T-cell (primary cell): Measurements from ENCODE around the gene HIF1A. TPM values are rescaled to one million over a fixed set of nuclear protein-coding genes. Genes with fewer than 3 reads are reported as not detected.
"Not testable (repeated sequence)": the region's sequence is repeated elsewhere in the genome, so short reads cannot be mapped to it uniquely, and the experiment has no call there.

ENCODE experiments used
- ATAC-seq, 4 experiments: fragments of 200-7000 bp in 3 of 4; fragments of 150-1000 bp in 1 of 4; cut with Tn5 transposase; replicated peaks in 1 of 4; 1 replicate in 3 of 4; 2 replicates in 1 of 4; pipeline ENCODE4 v1.10.0; 2021; ENCODE audit warnings: moderate library complexity in 3 of 4, mild to moderate bottlenecking in 2 of 4, moderate number of reproducible peaks in 1 of 4
- CTCF ChIA-PET, 2 donors: fragments of 300-600 bp; sonication (Branson Sonifier 250); formaldehyde crosslinking; loops; one replicate each; lab custom pipeline; 2022; ENCODE audit warnings: antibody characterized with exemption in 2 of 2; lab: Charles Lee
- POLR2A ChIA-PET, 2 donors: fragments of 300-600 bp; sonication (Branson Sonifier 250); formaldehyde crosslinking; loops; one replicate each; lab custom pipeline; 2022; ENCODE audit warnings: antibody characterized with exemption in 2 of 2; lab: Charles Lee
- DNase-seq, 35 experiments: peaks; one replicate each; pipeline versions ENCODE4 v3.0.0 to v3.0.0-alpha.2; 2013 to 2023
- H3K27ac ChIP-seq: one replicate; pipeline ENCODE4 v1.5.1; 2013; ENCODE audit warnings: low read length
- H3K27me3 ChIP-seq, 2 experiments: replicated peaks in 1 of 2; 1 replicate in 1 of 2; 2 replicates in 1 of 2; pipeline versions ENCODE4 v1.6.1 to v1.7.0; 2013; ENCODE audit warnings: low read length in 1 of 2, mixed read lengths in 1 of 2; ENCODE audit not compliant: control insufficient read depth in 2 of 2, insufficient read depth in 2 of 2; ENCODE audit errors: extremely low read depth in 1 of 2
- H3K36me3 ChIP-seq, 2 donors: 1 replicate in 1 of 2; 2 replicates in 1 of 2; pipeline versions ENCODE4 v1.6.1 to v1.7.0; 2013; ENCODE audit warnings: low read length in 1 of 2; ENCODE audit not compliant: control insufficient read depth in 2 of 2, insufficient read depth in 1 of 2; ENCODE audit errors: extremely low read depth in 1 of 2
- H3K4me1 ChIP-seq, 2 experiments: 1 replicate in 1 of 2; 2 replicates in 1 of 2; pipeline versions ENCODE4 v1.6.1 to v1.7.0; 2013; ENCODE audit warnings: low read length in 2 of 2, mixed read lengths in 1 of 2; ENCODE audit not compliant: insufficient read depth in 2 of 2, control insufficient read depth in 1 of 2; ENCODE audit errors: extremely low read depth in 1 of 2
- H3K4me3 ChIP-seq, 2 donors: 1 replicate in 1 of 2; 2 replicates in 1 of 2; pipeline versions ENCODE4 v1.5.1 to v1.7.0; 2013; ENCODE audit warnings: mild to moderate bottlenecking in 2 of 2, low read length in 1 of 2, moderate library complexity in 1 of 2; ENCODE audit not compliant: control insufficient read depth in 1 of 2; ENCODE audit errors: extremely low read depth in 1 of 2
- H3K9me3 ChIP-seq: 2 replicates; pipeline ENCODE4 v1.7.0; 2013
- H3K27ac Mint-ChIP-seq, 2 donors: one replicate each; pipeline ENCODE4 v1.8.0; 2020 to 2021; ENCODE audit warnings: mild to moderate bottlenecking in 2 of 2, mixed read lengths in 2 of 2
- H3K27me3 Mint-ChIP-seq, 2 donors: one replicate each; pipeline ENCODE4 v1.8.0; 2021 to 2022; ENCODE audit warnings: mixed read lengths in 2 of 2
- H3K36me3 Mint-ChIP-seq: one replicate; pipeline ENCODE4 v1.8.0; 2021; ENCODE audit warnings: mixed read lengths
- H3K4me1 Mint-ChIP-seq, 3 donors: one replicate each; pipeline ENCODE4 v1.8.0; 2020 to 2022; ENCODE audit warnings: mixed read lengths in 3 of 3, mild to moderate bottlenecking in 1 of 3
- H3K4me3 Mint-ChIP-seq, 3 donors: one replicate each; pipeline ENCODE4 v1.8.0; 2020 to 2022; ENCODE audit warnings: mild to moderate bottlenecking in 3 of 3, mixed read lengths in 3 of 3, moderate library complexity in 3 of 3
- H3K9me3 Mint-ChIP-seq, 3 donors: one replicate each; pipeline ENCODE4 v1.8.0; 2020 to 2022; ENCODE audit warnings: mixed read lengths in 3 of 3
- WGBS: methylation state at CpG from one replicate; pipeline ENCODE4 v1.1.5; 2013; ENCODE audit warnings: missing lambda C conversion rate; ENCODE audit not compliant: insufficient coverage; 5-methylcytosine and 5-hydroxymethylcytosine counted together
- total RNA-seq, 35 experiments: library from RNA in 6 of 35; stranded (reverse) in 6 of 35; fragments of 120-200 nt in 1 of 35; gene quantifications; one replicate each; pipeline versions ENCODE4 v1.2.1 to v1.2.4 and lab custom pipeline; 2013 to 2026

The HIF1A gene
- total RNA-seq, 5 donors from 2014 or later (not counting 1 experiment from before 2014, with no cell fraction given), result 80.2 to 200 (median 87.8) TPM

GRCh38 chr14:61706096-61706690 lies 10.9 kb downstream of the HIF1A start:
- peak overlapping the region; percentile 28 to 36 for H3K27ac Mint-ChIP-seq
- ATAC-seq (no peak), DNase-seq (no peak)
- peaks cover 8% of the 10 kb centered on the region for H3K36me3 Mint-ChIP-seq
- CTCF ChIA-PET, result interaction anchor here (0.5 to 0.7 kb wide), 3 partner anchors 13 to 305 kb away, joined by 3 to 10 read pairs (median 4); no protein-coding TSS in a partner anchor
- H3K27me3 Mint-ChIP-seq, result no peaks in the 10 kb centered on the region
- peak overlapping the region in 2 of 3 donors; percentile 4 to 29 for H3K4me3 Mint-ChIP-seq
- POLR2A ChIA-PET, result interaction anchor here (0.5 to 1.9 kb wide), 10 partner anchors 8 to 328 kb away, joined by 3 to 9 read pairs (median 4); partner anchors contain the start of genes HIF1A (in 1 of the 2) and SNAPC1 (in 1 of the 2)
- no CpG with 5 or more reads among the region's 3 CpGs for WGBS
- Histone ChIP-seq H3K4me1 (peaks cover 22 to 35% of the 10 kb centered on the region in 2 experiments), H3K27me3 (no peaks in the 10 kb centered on the region), H3K4me3 (no peak overlapping the region), H3K27ac (no peak overlapping the region), H3K9me3 (no peaks in the 10 kb centered on the region), H3K36me3 (no peaks in the 10 kb centered on the region)
- peaks cover 86 to 90% (median 86%) of the 10 kb centered on the region in 3 donors for H3K4me1 Mint-ChIP-seq
- peaks cover 0 to 4% (median 0%) of the 10 kb centered on the region in 3 donors for H3K9me3 Mint-ChIP-seq

DNA sequence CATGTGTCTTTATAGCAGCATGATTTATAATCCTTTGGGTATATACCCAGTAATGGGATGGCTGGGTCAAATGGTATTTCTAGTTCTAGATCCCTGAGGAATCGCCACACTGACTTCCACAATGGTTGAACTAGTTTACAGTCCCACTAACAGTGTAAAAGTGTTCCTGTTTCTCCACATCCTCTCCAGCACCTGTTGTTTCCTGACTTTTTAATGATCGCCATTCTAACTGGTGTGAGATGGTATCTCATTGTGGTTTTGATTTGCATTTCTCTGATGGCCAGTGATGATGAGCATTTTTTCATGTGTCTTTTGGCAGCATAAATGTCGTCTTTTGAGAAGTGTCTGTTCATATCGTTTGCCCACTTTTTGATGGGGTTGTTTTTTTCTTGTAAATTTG lies 12.5 kb downstream of the HIF1A start:
- H3K36me3 Mint-ChIP-seq, CTCF ChIA-PET: not testable (repeated sequence)

DNA sequence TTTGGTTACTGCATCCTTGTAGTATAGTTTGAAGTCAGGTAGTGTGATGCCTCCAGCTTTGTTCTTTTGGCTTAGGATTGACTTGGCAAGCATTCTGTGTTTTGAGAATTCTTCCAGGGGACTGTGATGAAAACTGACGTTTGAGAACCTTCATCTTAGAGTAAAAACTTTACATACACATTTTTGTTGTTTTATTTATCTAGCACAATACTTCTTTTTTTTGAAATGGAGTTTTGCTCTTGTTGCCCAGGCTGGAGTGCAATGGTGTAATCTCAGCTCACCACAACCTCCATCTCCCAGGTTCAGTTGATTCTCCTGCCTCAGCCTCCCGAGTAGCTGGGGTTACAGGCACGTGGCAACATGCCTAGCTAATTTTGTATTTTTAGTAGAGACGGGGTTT lies 13.4 kb downstream of the HIF1A start:
- H3K4me3 Mint-ChIP-seq, result peak overlapping the region in 1 of 3 donors; percentile 54
- POLR2A ChIA-PET, result interaction anchor here in 1 of 2 donors (0.5 kb wide), 1 partner anchor 189 kb away, joined by 3 read pairs; no protein-coding TSS in a partner anchor
- H3K27me3 ChIP-seq, H3K27me3 Mint-ChIP-seq, H3K27ac ChIP-seq, H3K9me3 Mint-ChIP-seq, H3K9me3 ChIP-seq, CTCF ChIA-PET, H3K36me3 Mint-ChIP-seq, H3K36me3 ChIP-seq, H3K4me3 ChIP-seq, ATAC-seq, DNase-seq: not testable (repeated sequence)
- no CpG with 5 or more reads among the region's 4 CpGs for WGBS
- H3K27ac Mint-ChIP-seq, result peak overlapping the region; percentile 70 to 79
- peaks cover 90 to 93% (median 90%) of the 10 kb centered on the region in 3 donors for H3K4me1 Mint-ChIP-seq
- peaks cover 15 to 49% of the 10 kb centered on the region in 2 experiments for H3K4me1 ChIP-seq

More for the DNA sequence above, 12.5 kb downstream of the HIF1A start:
- ATAC-seq, H3K9me3 Mint-ChIP-seq, POLR2A ChIA-PET, H3K4me3 ChIP-seq, H3K9me3 ChIP-seq, H3K27ac ChIP-seq, H3K27me3 Mint-ChIP-seq, H3K27me3 ChIP-seq, DNase-seq, H3K36me3 ChIP-seq, H3K27ac Mint-ChIP-seq: not testable (repeated sequence)
- no CpG with 5 or more reads among the region's 4 CpGs for WGBS
- peaks cover 17 to 49% of the 10 kb centered on the region in 2 experiments for H3K4me1 ChIP-seq
- Mint-ChIP-seq H3K4me1 (peaks cover 90 to 93% (median 90%) of the 10 kb centered on the region in 3 donors), H3K4me3 (peak overlapping the region in 1 of 3 donors; percentile 54)

GRCh38 chr14:61710853-61711817 lies 15.8 kb downstream of the HIF1A start:
- Histone ChIP-seq H3K4me3 (no peak overlapping the region), H3K4me1 (peaks cover 23 to 51% of the 10 kb centered on the region in 2 experiments), H3K36me3 (no peaks in the 10 kb centered on the region), H3K27ac (no peak overlapping the region), H3K9me3 (no peaks in the 10 kb centered on the region), H3K27me3 (no peaks in the 10 kb centered on the region)
- no peaks in the 10 kb centered on the region for H3K27me3 Mint-ChIP-seq
- peaks cover 8% of the 10 kb centered on the region for H3K36me3 Mint-ChIP-seq
- no CpG with 5 or more reads among the region's 12 CpGs for WGBS
- peaks cover 87 to 91% (median 90%) of the 10 kb centered on the region in 3 donors for H3K4me1 Mint-ChIP-seq
- peaks cover 0 to 4% (median 0%) of the 10 kb centered on the region in 3 donors for H3K9me3 Mint-ChIP-seq
- CTCF ChIA-PET, result interaction anchor here (0.5 to 2.3 kb wide), 5 partner anchors 8 to 349 kb away, joined by 3 to 9 read pairs (median 4); no protein-coding TSS in a partner anchor
- POLR2A ChIA-PET, result interaction anchor here (0.5 to 1.6 kb wide), 5 partner anchors 9 to 33 kb away, joined by 3 to 6 read pairs (median 3); no protein-coding TSS in a partner anchor
- H3K4me3 Mint-ChIP-seq, result peak overlapping the region; percentile 4 to 60 (median 55)
- peak overlapping the region; percentile 19 to 28 for H3K27ac Mint-ChIP-seq
- ATAC-seq (peak in 1 of 4 experiments; percentile 41), DNase-seq (no peak)

DNA sequence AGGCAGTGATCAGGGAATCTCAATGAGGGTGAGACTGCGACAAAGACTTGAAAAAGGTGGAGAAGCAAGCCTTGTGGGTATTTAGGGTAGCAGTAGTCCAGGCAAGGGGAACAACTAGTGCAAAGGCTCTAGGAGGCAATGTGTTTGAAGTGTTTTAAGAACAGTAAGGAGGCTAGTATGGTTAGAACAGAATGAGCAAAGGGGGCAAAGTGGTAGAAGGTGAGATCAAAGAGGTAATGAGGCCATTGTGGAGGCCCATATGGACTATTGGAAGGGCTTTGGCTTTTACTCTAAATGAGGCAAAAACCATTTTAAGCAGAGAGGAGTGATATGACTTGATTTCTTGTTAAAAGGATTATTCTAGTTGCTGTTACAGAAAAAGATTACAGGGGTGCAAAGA lies 16.8 kb downstream of the HIF1A start:
- H3K9me3 Mint-ChIP-seq, result no peaks in the 10 kb centered on the region
- DNase-seq (no peak), ATAC-seq (peak in 1 of 4 experiments; percentile 6)
- peaks cover 86 to 90% (median 90%) of the 10 kb centered on the region in 3 donors for H3K4me1 Mint-ChIP-seq
- Histone ChIP-seq H3K36me3 (no peaks in the 10 kb centered on the region), H3K27me3 (no peaks in the 10 kb centered on the region), H3K4me1 (peaks cover 23 to 54% of the 10 kb centered on the region in 2 experiments), H3K4me3 (no peak overlapping the region), H3K27ac (no peak overlapping the region), H3K9me3 (no peaks in the 10 kb centered on the region)
- CTCF ChIA-PET, result interaction anchor here (0.5 to 2.3 kb wide), 4 partner anchors 7 to 350 kb away, joined by 3 to 9 read pairs (median 4); no protein-coding TSS in a partner anchor
- no peaks in the 10 kb centered on the region for H3K27me3 Mint-ChIP-seq
- WGBS, result 91% methylated on average over 1 of the region's 1 CpG
- H3K36me3 Mint-ChIP-seq, result peaks cover 3% of the 10 kb centered on the region
- POLR2A ChIA-PET, result interaction anchor here (0.5 to 1.6 kb wide), 5 partner anchors 8 to 32 kb away, joined by 3 to 6 read pairs (median 3); no protein-coding TSS in a partner anchor
- H3K4me3 Mint-ChIP-seq, result peak overlapping the region in 2 of 3 donors; percentile 2 to 60
- peak overlapping the region; percentile 28 to 68 for H3K27ac Mint-ChIP-seq
